ENCODE results near the gene GDF10.

- TF ChIP-seq CTCF (IDR thresholded peaks at IDR 0.05) (no peak), POLR2A (IDR thresholded peaks at IDR 0.05) (no peak)
Measured at GRCh38 chr10:47286116-47286505, 13.9 kb upstream of the GDF10 start.
